ENCODE measurements around the gene CSGALNACT2. TPM values are rescaled to one million over a fixed set of nuclear protein-coding genes. Genes with fewer than 3 reads are reported as not detected.

CSGALNACT2 gene
- total RNA-seq, 1 donor from 2014 or later: 38.7 TPM

- no peak for TF ChIP-seq CTCF (IDR thresholded peaks at IDR 0.05)
- Mint-ChIP-seq H3K9me3 (ENCODE audit: low read depth) (no peaks in the 10 kb centered on the region), H3K27me3 (ENCODE audit: low read depth) (peaks cover 40% of the 10 kb centered on the region), H3K36me3 (ENCODE audit: low read depth) (no peaks in the 10 kb centered on the region), H3K4me3 (ENCODE audit: unreplicated experiment) (no peak overlapping the region), H3K4me1 (ENCODE audit: low read depth) (peaks cover 4% of the 10 kb centered on the region), H3K27ac (ENCODE audit: unreplicated experiment) (no peak overlapping the region)
- peak; percentile 58 for DNase-seq (ENCODE audit: low spot score)
These were observed 95.6 kb downstream of the CSGALNACT2 start for GRCh38 chr10:43233601-43234430.

GRCh38 chr10:43234471-43235041 is 96.3 kb downstream of the CSGALNACT2 start:
- Mint-ChIP-seq H3K4me1 (ENCODE audit: low read depth) (no peaks in the 10 kb centered on the region), H3K36me3 (ENCODE audit: low read depth) (no peaks in the 10 kb centered on the region), H3K4me3 (ENCODE audit: unreplicated experiment) (no peak overlapping the region), H3K27me3 (ENCODE audit: low read depth) (peaks cover 43% of the 10 kb centered on the region), H3K27ac (ENCODE audit: unreplicated experiment) (no peak overlapping the region), H3K9me3 (ENCODE audit: low read depth) (peaks cover 2% of the 10 kb centered on the region)
- TF ChIP-seq CTCF (IDR thresholded peaks at IDR 0.05): no peak
- DNase-seq (ENCODE audit: low spot score): peak; percentile 65

Other genes with a start within 250 kb of the CSGALNACT2 start
- gene RET, start 61.4 kb upstream of the CSGALNACT2 start, total RNA-seq: 0.12 to 0.18 TPM in 2 of 3 replicates, not detected in the other
- gene RASGEF1A, start 128.6 kb downstream of the CSGALNACT2 start, total RNA-seq: 0.05 to 0.18 TPM in 2 of 3 replicates, not detected in the other
- gene FXYD4, start 233.2 kb downstream of the CSGALNACT2 start, total RNA-seq: not detected in 3 replicates